ENCODE measurements around the gene MAP4K4. TPM values are rescaled to one million over a fixed set of nuclear protein-coding genes. Genes with fewer than 3 reads are reported as not detected.

MAP4K4 gene
- total RNA-seq, 1 donor from 2014 or later, result 175 TPM

DNA sequence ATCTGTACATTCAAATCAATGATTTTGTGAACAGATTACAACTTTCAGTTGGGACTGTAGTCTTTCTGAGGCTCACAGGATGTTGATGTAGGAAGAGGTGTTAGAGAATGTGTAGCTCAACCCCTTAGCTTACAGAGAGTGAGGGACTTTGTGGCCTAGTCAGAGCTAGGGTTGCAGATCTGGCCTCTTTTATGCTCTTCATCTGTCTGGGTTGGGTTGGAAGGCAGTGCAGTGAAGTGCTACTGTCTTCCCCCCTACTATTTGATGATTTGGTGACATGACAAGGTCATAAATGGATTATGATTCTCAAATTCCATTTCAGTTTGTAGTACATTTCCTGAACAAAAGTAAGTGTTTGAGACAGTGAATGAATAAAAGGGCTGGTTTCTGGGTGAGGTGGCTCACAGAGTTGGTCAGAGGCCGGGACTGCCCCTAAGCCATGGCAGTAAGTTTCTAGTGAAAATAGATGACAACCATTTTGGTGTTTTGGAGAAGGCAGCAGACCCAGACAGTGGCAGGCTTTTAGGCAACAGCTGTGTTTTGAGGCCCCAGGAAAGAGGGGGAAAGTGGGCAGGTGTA, 21.6 kb downstream of the MAP4K4 start:
- no peak for DNase-seq (ENCODE audit: low spot score in 2 of 2, unreplicated experiment in 2 of 2)
- Mint-ChIP-seq H3K4me1 (peaks cover 35% of the 10 kb centered on the region), H3K36me3 (peaks cover 2% of the 10 kb centered on the region), H3K27ac (peak overlapping the region; percentile 21), H3K9me3 (no peaks in the 10 kb centered on the region), H3K4me3 (no peak overlapping the region), H3K27me3 (ENCODE audit: low read depth) (no peaks in the 10 kb centered on the region)
- TF ChIP-seq, protein P1, sequence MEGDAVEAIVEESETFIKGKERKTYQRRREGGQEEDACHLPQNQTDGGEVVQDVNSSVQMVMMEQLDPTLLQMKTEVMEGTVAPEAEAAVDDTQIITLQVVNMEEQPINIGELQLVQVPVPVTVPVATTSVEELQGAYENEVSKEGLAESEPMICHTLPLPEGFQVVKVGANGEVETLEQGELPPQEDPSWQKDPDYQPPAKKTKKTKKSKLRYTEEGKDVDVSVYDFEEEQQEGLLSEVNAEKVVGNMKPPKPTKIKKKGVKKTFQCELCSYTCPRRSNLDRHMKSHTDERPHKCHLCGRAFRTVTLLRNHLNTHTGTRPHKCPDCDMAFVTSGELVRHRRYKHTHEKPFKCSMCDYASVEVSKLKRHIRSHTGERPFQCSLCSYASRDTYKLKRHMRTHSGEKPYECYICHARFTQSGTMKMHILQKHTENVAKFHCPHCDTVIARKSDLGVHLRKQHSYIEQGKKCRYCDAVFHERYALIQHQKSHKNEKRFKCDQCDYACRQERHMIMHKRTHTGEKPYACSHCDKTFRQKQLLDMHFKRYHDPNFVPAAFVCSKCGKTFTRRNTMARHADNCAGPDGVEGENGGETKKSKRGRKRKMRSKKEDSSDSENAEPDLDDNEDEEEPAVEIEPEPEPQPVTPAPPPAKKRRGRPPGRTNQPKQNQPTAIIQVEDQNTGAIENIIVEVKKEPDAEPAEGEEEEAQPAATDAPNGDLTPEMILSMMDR (IDR thresholded peaks at IDR 0.05; ENCODE audit: unreplicated experiment), result no peak

DNA sequence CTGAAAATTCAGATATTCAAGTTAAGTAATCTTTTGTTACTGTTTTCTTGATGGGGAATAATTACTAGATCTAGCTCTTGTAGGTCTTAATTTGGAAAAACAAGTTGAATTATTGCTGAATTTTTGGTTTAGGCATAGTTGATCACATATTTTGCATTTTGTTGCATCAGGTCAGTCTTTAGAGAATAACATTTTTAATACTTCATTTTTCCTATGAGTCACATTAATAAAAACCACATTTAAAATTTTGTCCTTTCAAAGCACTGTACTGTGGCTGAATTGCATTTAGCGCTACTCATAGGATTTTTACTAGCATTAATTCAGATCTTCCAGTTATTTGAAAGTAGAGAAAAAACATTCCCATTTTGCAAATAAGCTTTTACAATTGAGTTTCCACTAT, 23.2 kb downstream of the MAP4K4 start:
- H3K4me3 Mint-ChIP-seq, result no peak overlapping the region
- no peak overlapping the region for H3K27ac Mint-ChIP-seq
- TF ChIP-seq, protein P1 (IDR thresholded peaks at IDR 0.05; ENCODE audit: unreplicated experiment), result no peak
- no peaks in the 10 kb centered on the region for H3K9me3 Mint-ChIP-seq
- H3K36me3 Mint-ChIP-seq, result peaks cover 2% of the 10 kb centered on the region
- H3K27me3 Mint-ChIP-seq (ENCODE audit: low read depth), result no peaks in the 10 kb centered on the region
- no peak for DNase-seq (ENCODE audit: low spot score in 2 of 2, unreplicated experiment in 2 of 2)
- peaks cover 33% of the 10 kb centered on the region for H3K4me1 Mint-ChIP-seq

DNA sequence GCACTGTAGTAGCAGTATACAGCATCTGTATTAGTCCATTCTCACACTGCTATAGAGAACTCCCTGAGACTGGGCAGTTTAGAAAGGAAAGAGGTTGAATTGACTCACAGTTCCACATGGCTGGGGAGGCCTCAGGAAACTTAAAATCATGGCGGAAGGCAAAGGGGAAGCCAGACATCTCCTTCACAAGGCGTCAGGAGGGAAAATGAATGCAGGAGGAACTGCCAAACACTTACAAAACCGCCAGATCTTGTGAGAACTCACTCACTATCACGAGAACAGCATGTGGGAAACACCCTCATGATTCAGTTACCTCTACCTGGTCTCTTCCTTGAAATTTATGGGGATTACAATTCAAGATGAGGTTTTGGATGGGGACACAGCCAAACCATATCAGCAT, 25.4 kb downstream of the MAP4K4 start:
- Mint-ChIP-seq H3K9me3 (no peaks in the 10 kb centered on the region), H3K27ac (no peak overlapping the region), H3K4me1 (peaks cover 28% of the 10 kb centered on the region), H3K27me3 (ENCODE audit: low read depth) (no peaks in the 10 kb centered on the region), H3K36me3 (peaks cover 2% of the 10 kb centered on the region), H3K4me3 (no peak overlapping the region)
- no peak for DNase-seq (ENCODE audit: low spot score in 2 of 2, unreplicated experiment in 2 of 2)
- TF ChIP-seq, protein P1 (IDR thresholded peaks at IDR 0.05; ENCODE audit: unreplicated experiment), result no peak

DNA sequence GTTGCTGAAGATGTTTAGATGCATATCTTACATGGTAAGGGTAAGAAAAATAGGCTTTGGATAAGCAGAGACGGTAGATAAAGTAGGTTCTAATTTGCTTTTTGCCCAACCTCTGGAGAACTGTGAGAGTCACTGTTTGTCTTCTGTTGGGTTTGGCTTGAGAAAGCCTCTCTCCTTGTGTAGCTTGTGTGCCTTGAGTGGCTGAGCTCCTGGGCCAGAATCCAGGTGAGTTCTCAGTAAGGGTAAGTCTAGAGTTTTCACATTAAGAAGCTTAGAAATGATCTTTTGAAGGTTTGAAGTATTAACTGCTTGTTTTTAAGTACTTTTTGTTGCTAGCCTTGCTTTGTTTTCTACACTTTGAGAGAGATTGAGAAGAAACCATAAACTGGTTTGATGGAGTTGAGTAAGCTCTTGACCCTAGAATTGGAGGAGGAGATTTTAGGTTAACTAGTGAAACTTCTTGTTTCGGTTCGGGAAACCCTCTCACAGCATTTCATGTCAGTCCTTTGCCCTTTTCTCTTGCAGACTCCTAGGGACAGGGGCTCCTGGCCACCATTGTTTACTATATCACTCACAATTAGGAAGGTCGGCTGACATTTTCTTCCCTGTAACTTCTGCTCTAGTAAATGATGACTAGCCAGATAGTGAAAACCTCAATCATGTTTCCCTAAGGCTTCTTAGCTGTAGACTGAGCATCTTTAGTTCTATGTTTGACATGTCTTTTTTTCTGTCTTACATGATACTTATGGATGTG, 26.0 kb downstream of the MAP4K4 start:
- Mint-ChIP-seq H3K4me1 (peaks cover 28% of the 10 kb centered on the region), H3K9me3 (no peaks in the 10 kb centered on the region)

DNA sequence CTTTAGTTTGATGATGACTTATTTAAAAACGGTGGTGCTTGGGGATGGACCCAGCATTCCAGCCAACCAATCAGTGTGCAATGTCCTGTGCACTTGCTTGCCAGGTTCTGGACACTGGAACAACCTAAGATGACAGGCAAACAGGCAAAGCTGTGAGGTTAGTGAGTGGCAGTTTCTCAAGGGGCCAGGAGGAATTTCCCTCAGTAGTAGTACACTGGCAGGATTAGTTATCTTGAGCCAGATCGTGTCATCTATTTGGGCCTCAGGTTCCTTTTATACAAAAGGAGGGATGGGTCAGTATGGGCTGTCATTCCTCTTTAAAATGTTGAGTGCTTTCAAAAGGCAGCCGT, 26.6 kb downstream of the MAP4K4 start:
- no peak for DNase-seq (ENCODE audit: low spot score in 2 of 2, unreplicated experiment in 2 of 2)
- TF ChIP-seq, protein P1 (IDR thresholded peaks at IDR 0.05; ENCODE audit: unreplicated experiment), result no peak
- no peaks in the 10 kb centered on the region for H3K9me3 Mint-ChIP-seq
- no peak overlapping the region for H3K4me3 Mint-ChIP-seq
- H3K27me3 Mint-ChIP-seq (ENCODE audit: low read depth), result no peaks in the 10 kb centered on the region
- H3K4me1 Mint-ChIP-seq, result peaks cover 29% of the 10 kb centered on the region
- H3K36me3 Mint-ChIP-seq, result peaks cover 2% of the 10 kb centered on the region
- no peak overlapping the region for H3K27ac Mint-ChIP-seq

More for the DNA sequence above, 26.0 kb downstream of the MAP4K4 start:
- Mint-ChIP-seq H3K27me3 (ENCODE audit: low read depth) (no peaks in the 10 kb centered on the region), H3K4me3 (no peak overlapping the region), H3K36me3 (peaks cover 2% of the 10 kb centered on the region), H3K27ac (peak overlapping the region; percentile 45)
- DNase-seq (ENCODE audit: low spot score in 2 of 2, unreplicated experiment in 2 of 2), result no peak
- TF ChIP-seq, protein P1 (IDR thresholded peaks at IDR 0.05; ENCODE audit: unreplicated experiment), result no peak

Data from mesothelial cell of epicardium (in vitro differentiated cells).